Progenitor cell of endocrine pancreas (in vitro differentiated cells): ENCODE measurements around the gene FBXL19. TPM values are rescaled to one million over a fixed set of nuclear protein-coding genes. Genes with fewer than 3 reads are reported as not detected.

Experiments
- DNase-seq: peaks from one replicate; pipeline ENCODE4 v3.0.0; 2021; ENCODE audit warnings: low spot score; ENCODE audit not compliant: unreplicated experiment
- H3K27ac Mint-ChIP-seq: 2 replicates; pipeline ENCODE4 v1.8.0; 2021; ENCODE audit warnings: mild to moderate bottlenecking, moderate library complexity, mixed read lengths
- H3K27me3 Mint-ChIP-seq: 2 replicates; pipeline ENCODE4 v1.8.0; 2021; ENCODE audit warnings: mixed read lengths
- H3K36me3 Mint-ChIP-seq: 2 replicates; pipeline ENCODE4 v1.8.0; 2022; ENCODE audit warnings: mixed read lengths; ENCODE audit not compliant: insufficient read depth
- H3K4me1 Mint-ChIP-seq: 2 replicates; pipeline ENCODE4 v1.8.0; 2021; ENCODE audit warnings: low read depth, mixed read lengths
- H3K4me3 Mint-ChIP-seq: 2 replicates; pipeline ENCODE4 v1.8.0; 2021; ENCODE audit warnings: low read depth, mild to moderate bottlenecking, moderate library complexity, mixed read lengths
- H3K9me3 Mint-ChIP-seq: 2 replicates; pipeline ENCODE4 v1.8.0; 2021; ENCODE audit warnings: low read depth, mixed read lengths
- long read RNA-seq: library from polyadenylated mRNA; unstranded; transcript quantifications from one replicate; pipeline ENCODE4 v2.0.0, GENCODE V29; 2020
- total RNA-seq: library from RNA; stranded (reverse); gene quantifications from 2 replicates; pipeline ENCODE4 v1.2.1, GENCODE V29; 2021
- TF ChIP-seq, protein P1 (sequence below): fragments of 200-600 bp; sonication (generic); IDR thresholded peaks from one replicate; pipeline ENCODE4 v1.5.0; 2021; ENCODE audit warnings: antibody characterized with exemption, mild to moderate bottlenecking; ENCODE audit not compliant: unreplicated experiment

Gene FBXL19, protein sequence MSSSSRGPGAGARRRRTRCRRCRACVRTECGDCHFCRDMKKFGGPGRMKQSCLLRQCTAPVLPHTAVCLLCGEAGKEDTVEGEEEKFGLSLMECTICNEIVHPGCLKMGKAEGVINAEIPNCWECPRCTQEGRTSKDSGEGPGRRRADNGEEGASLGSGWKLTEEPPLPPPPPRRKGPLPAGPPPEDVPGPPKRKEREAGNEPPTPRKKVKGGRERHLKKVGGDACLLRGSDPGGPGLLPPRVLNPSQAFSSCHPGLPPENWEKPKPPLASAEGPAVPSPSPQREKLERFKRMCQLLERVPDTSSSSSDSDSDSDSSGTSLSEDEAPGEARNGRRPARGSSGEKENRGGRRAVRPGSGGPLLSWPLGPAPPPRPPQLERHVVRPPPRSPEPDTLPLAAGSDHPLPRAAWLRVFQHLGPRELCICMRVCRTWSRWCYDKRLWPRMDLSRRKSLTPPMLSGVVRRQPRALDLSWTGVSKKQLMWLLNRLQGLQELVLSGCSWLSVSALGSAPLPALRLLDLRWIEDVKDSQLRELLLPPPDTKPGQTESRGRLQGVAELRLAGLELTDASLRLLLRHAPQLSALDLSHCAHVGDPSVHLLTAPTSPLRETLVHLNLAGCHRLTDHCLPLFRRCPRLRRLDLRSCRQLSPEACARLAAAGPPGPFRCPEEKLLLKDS
- 65.6 and 66.8 TPM in 2 replicates for total RNA-seq
- long read RNA-seq, partial matches to known transcripts: 1 of 2 reads
- long read RNA-seq, other reads (novel, unspliced or antisense): 1 of 2 reads

DNA sequence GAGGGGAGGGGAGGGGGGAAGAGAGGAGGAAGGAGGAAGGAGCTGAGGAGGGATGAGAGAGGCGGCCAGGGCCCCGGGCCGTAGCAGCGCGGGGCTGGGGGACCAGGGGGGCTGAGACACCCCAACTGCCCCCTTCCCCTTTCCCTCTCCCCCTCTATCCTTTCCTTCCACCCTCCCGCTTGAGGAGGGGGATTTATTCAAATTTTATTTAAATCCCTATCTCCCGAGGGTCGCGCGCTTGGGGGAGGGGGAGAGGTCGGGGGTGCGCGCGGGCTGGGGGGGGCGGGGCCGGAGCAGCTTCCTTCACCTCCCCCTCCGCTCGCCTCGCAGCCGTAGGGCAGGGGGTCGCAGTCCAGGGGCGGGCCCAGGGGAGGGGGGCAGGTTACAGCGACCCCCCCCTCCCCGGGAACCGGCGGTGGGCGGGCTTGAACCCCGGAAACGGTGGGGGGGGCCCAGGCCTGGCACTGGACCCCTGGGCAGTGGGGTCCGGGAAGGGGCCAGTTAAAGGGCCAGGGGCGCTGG is at the start of gene FBXL19:
Gene FBXL19, plus strand, starts transcription at position 19 of the 522 bp plus-strand sequence. CDS start 2,183 bp downstream, outside the sequence.
- TF ChIP-seq, protein P1, sequence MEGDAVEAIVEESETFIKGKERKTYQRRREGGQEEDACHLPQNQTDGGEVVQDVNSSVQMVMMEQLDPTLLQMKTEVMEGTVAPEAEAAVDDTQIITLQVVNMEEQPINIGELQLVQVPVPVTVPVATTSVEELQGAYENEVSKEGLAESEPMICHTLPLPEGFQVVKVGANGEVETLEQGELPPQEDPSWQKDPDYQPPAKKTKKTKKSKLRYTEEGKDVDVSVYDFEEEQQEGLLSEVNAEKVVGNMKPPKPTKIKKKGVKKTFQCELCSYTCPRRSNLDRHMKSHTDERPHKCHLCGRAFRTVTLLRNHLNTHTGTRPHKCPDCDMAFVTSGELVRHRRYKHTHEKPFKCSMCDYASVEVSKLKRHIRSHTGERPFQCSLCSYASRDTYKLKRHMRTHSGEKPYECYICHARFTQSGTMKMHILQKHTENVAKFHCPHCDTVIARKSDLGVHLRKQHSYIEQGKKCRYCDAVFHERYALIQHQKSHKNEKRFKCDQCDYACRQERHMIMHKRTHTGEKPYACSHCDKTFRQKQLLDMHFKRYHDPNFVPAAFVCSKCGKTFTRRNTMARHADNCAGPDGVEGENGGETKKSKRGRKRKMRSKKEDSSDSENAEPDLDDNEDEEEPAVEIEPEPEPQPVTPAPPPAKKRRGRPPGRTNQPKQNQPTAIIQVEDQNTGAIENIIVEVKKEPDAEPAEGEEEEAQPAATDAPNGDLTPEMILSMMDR: no peak
- H3K36me3 Mint-ChIP-seq: peaks cover 2% of the 10 kb centered on the region
- H3K4me3 Mint-ChIP-seq: peak within 1 kb of the TSS; percentile 97

DNA sequence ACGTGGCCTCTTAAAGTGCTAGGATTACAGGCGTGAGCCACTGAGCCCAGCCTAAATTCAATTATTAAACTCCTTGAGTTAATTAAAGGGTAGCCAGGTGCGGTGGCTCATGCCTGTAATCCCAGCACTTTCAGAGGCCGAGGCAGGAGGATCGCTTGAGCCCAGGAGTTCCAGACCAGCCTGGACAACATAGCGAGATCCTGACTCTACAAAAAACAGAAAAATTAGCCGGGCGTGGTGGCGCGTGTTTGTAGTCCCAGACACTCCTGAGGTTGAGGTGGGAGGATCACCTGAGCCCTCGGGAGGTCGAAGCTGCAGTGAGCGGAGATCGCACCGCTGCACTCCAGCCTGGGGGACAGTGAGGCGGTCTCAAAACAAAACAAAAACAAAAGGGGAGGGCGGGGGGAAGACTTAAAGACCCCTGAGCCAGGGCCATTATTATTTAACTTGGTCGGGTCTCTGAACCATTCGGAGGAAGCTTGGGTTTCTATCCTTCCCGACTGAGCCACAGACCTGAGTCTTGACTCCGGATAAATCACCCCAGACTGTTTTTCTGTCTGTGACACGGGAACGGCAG is 49.0 kb upstream of the FBXL19 start:
- Mint-ChIP-seq H3K27me3 (no peaks in the 10 kb centered on the region), H3K4me3 (peak overlapping the region; percentile 93), H3K27ac (peak overlapping the region; percentile 99)

More for the DNA sequence above, at the start of gene FBXL19:
- H3K27ac Mint-ChIP-seq: peak within 1 kb of the TSS; percentile 100
- no peaks in the 10 kb centered on the region for H3K27me3 Mint-ChIP-seq
- H3K9me3 Mint-ChIP-seq: no peaks in the 10 kb centered on the region
- peak; percentile 50 for DNase-seq
- H3K4me1 Mint-ChIP-seq: peaks cover 8% of the 10 kb centered on the region

DNA sequence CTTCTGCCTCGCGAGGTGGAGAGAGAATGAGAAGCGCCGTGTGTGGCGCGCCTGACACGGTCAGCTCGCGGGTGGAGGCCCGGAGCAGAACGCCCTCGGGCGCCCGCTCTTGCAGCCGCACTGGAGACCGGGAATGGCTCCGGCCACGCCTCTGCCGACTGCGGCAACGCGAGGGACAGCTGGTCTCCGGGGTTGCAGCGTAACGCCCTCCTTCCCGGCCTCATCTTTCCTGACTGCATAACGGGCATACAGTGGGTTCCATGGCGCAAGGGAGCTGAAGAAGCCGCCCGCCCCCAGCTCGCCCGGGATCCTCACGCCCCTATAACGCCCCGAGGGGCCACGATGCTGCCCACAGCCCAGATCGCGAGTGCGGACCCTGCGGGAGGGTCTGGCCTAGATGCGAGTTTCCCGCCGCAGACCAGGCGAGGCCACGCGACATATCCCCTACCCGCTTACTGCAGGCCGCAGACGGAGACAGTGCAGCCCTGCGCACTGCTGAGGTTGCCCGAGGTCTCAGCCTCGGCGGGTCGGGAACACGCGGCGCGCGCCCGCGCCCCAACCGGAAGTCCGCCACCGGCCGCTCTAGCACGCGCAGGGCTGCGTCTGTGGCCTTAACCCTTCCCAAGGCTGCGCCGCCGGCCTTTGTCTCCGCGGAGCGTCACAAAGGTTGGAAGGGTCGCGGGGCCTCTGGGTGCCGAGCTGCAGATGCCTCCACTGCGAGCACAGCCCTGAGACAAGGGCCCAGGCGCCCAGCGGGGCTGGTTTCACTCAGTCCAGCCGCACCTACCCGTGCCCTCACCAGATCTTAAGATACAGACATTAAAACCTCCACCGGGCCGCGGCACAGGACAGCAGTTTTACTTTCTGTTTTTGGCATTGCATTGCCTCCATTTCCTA is 48.3 kb upstream of the FBXL19 start:
- H3K27ac Mint-ChIP-seq: peak overlapping the region; percentile 99
- DNase-seq: peak; percentile 83
- H3K4me3 Mint-ChIP-seq: peak overlapping the region; percentile 93
- peaks cover 9% of the 10 kb centered on the region for H3K36me3 Mint-ChIP-seq
- TF ChIP-seq, protein P1: no peak
- no peaks in the 10 kb centered on the region for H3K27me3 Mint-ChIP-seq
- peaks cover 13% of the 10 kb centered on the region for H3K4me1 Mint-ChIP-seq
- H3K9me3 Mint-ChIP-seq: no peaks in the 10 kb centered on the region

More for the DNA sequence above, 49.0 kb upstream of the FBXL19 start:
- H3K9me3 Mint-ChIP-seq: no peaks in the 10 kb centered on the region
- H3K4me1 Mint-ChIP-seq: peaks cover 13% of the 10 kb centered on the region
- DNase-seq: no peak
- H3K36me3 Mint-ChIP-seq: peaks cover 9% of the 10 kb centered on the region
- TF ChIP-seq, protein P1: no peak

- DNase-seq: no peak
- Mint-ChIP-seq H3K4me1 (peaks cover 13% of the 10 kb centered on the region), H3K27ac (peak overlapping the region; percentile 99), H3K9me3 (no peaks in the 10 kb centered on the region), H3K27me3 (no peaks in the 10 kb centered on the region), H3K36me3 (peaks cover 9% of the 10 kb centered on the region), H3K4me3 (peak overlapping the region; percentile 93)
- TF ChIP-seq, protein P1: no peak
Observed at GRCh38 chr16:30875871-30876801, 47.2 kb upstream of the FBXL19 start.
